PC-3 (cell line): ENCODE measurements around the gene C20orf141. TPM values are rescaled to one million over a fixed set of nuclear protein-coding genes. Genes with fewer than 3 reads are reported as not detected.

Experiments
- ATAC-seq: fragments of 200-7000 bp; cut with Tn5 transposase; 2 replicates; pipeline ENCODE4 v1.9.1; 2020; ENCODE audit warnings: mild to moderate bottlenecking, moderate library complexity
- BruUV-seq: library from RNA; stranded (reverse); fragments of 400-500 nt; replicated peaks from 2 replicates; lab custom pipeline; 2021; lab: Mats Ljungman, UMichigan
- CTCF ChIA-PET: fragments of 300-600 bp; sonication (Branson Sonifier 250); formaldehyde crosslinking; loops from one replicate; lab custom pipeline; 2022; ENCODE audit warnings: antibody characterized with exemption; lab: Charles Lee
- POLR2A ChIA-PET: fragments of 300-600 bp; sonication (Branson Sonifier 250); formaldehyde crosslinking; loops from one replicate; lab custom pipeline; 2022; ENCODE audit warnings: antibody characterized with exemption; ENCODE audit not compliant: unreplicated experiment; lab: Charles Lee
- DNase-seq: peaks from one replicate; pipeline ENCODE4 v3.0.0-alpha.2; 2015
- H2AFZ ChIP-seq: fragments of 300-600 bp; sonication (generic); 2 replicates; pipeline ENCODE4 v1.6.0; 2016; ENCODE audit warnings: antibody characterized with exemption, low read length
- H3F3A ChIP-seq: fragments of 300-600 bp; sonication (generic); one replicate; pipeline ENCODE4 v1.6.0; 2017; ENCODE audit warnings: antibody characterized with exemption, low read length, control low read depth, mild to moderate bottlenecking; ENCODE audit not compliant: unreplicated experiment
- H3K27ac ChIP-seq: fragments of 300-600 bp; sonication (generic); 2 replicates; pipeline ENCODE4 v1.5.1; 2016; ENCODE audit warnings: mild to moderate bottlenecking, low read length
- H3K27me3 ChIP-seq: fragments of 300-600 bp; sonication (generic); 2 replicates; pipeline ENCODE4 v1.6.1; 2016; ENCODE audit warnings: low read length, mixed read lengths
- H3K36me3 ChIP-seq: fragments of 300-600 bp; sonication (generic); 2 replicates; pipeline ENCODE4 v1.6.1; 2016; ENCODE audit warnings: low read depth, mixed run types, low read length, mixed read lengths
- H3K4me1 ChIP-seq: fragments of 300-600 bp; sonication (generic); 2 replicates; pipeline ENCODE4 v1.5.1; 2016; ENCODE audit warnings: low read length; ENCODE audit not compliant: insufficient read depth
- H3K4me2 ChIP-seq: fragments of 300-600 bp; sonication (generic); 2 replicates; pipeline ENCODE4 v1.6.0; 2016; ENCODE audit warnings: low read length
- H3K4me3 ChIP-seq: fragments of 300-600 bp; sonication (generic); 2 replicates; pipeline ENCODE4 v1.5.1; 2016; ENCODE audit warnings: mild to moderate bottlenecking, low read length, mixed read lengths
- H3K79me2 ChIP-seq: fragments of 300-600 bp; sonication (generic); 2 replicates; pipeline ENCODE4 v1.6.1; 2017; ENCODE audit warnings: low read length, mixed read lengths
- H3K9ac ChIP-seq: fragments of 300-600 bp; sonication (generic); 2 replicates; pipeline ENCODE4 v1.6.0; 2016; ENCODE audit warnings: mild to moderate bottlenecking, low read length
- H3K9me2 ChIP-seq: fragments of 300-600 bp; sonication (generic); replicated peaks from 2 replicates; pipeline ENCODE4 v1.6.1; 2016; ENCODE audit warnings: mixed run types, low read length, mixed read lengths
- H3K9me3 ChIP-seq: fragments of 300-600 bp; sonication (generic); 2 replicates; pipeline ENCODE4 v1.6.1; 2016; ENCODE audit warnings: low read length, mixed read lengths
- H4K20me1 ChIP-seq: fragments of 300-600 bp; sonication (generic); 2 replicates; pipeline ENCODE4 v1.6.1; 2016; ENCODE audit warnings: low read length, mixed read lengths
- EZH2 ChIP-seq: fragments of 300-600 bp; sonication (generic); IDR thresholded peaks from one replicate; pipeline ENCODE4 v1.6.1; 2017; ENCODE audit warnings: antibody characterized with exemption, mild to moderate bottlenecking, low read length; ENCODE audit not compliant: unreplicated experiment
- EZH2phosphoT487 ChIP-seq: fragments of 300-600 bp; sonication (generic); IDR thresholded peaks from 2 replicates; pipeline ENCODE4 v1.6.1; 2018; ENCODE audit warnings: mild to moderate bottlenecking, antibody characterized with exemption, low read length, borderline replicate concordance
- intact Hi-C: fragments of 100-400 bp; cut with micrococcal nuclease; formaldehyde crosslinking; loops from 2 replicates; pipeline ENCODE4 v1.9.0; 2023
- total RNA-seq: library from RNA; depleted of rRNA; stranded (reverse); fragments of >200 nt; gene quantifications from 2 replicates; pipeline ENCODE4 v1.2.3, GENCODE V29; 2014
- TF ChIP-seq, protein P1 (sequence below): fragments of 300-600 bp; sonication (generic); conservative IDR thresholded peaks from 2 replicates; pipeline ENCODE4 v1.5.1; 2017; ENCODE audit warnings: antibody characterized with exemption, low read depth, mild to moderate bottlenecking, low read length

C20orf141 gene
- total RNA-seq, 1 experiment from 2014 or later: not detected

DNA sequence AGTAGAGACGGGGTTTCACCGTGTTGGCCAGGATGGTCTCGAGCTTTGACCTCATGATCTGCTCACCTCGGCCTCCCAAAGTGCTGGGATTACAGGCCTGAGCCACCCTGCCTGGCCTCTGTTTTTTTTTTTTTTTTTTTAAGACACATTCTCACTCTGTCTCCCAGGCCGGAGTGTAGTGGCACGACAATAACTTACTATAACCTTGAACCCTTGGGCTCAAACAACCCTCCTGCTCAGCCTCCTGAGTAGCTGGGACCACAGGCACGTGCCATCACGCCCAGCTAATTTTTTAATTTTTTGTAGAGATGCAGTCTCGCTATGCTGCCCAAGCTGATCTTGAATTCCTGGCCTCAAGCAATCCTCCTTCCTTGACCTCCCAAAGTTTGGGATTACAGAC, 41.0 kb upstream of the C20orf141 start:
- Histone ChIP-seq H3F3A (no peaks in the 10 kb centered on the region), H3K4me1 (peaks cover 7% of the 10 kb centered on the region; the same call in 1 of the 2 replicates), H3K4me2 (no peak overlapping the region), H3K4me3 (no peak overlapping the region), H2AFZ (no peak overlapping the region), H3K27me3 (no peaks in the 10 kb centered on the region), H4K20me1 (no peaks in the 10 kb centered on the region), H3K9me2 (no peaks in the 10 kb centered on the region), H3K9me3 (no peaks in the 10 kb centered on the region), H3K79me2 (no peaks in the 10 kb centered on the region), H3K36me3 (no peaks in the 10 kb centered on the region), H3K9ac (no peak overlapping the region), H3K27ac (no peak overlapping the region)
- TF ChIP-seq EZH2phosphoT487: no peak
- TF ChIP-seq, protein P1, sequence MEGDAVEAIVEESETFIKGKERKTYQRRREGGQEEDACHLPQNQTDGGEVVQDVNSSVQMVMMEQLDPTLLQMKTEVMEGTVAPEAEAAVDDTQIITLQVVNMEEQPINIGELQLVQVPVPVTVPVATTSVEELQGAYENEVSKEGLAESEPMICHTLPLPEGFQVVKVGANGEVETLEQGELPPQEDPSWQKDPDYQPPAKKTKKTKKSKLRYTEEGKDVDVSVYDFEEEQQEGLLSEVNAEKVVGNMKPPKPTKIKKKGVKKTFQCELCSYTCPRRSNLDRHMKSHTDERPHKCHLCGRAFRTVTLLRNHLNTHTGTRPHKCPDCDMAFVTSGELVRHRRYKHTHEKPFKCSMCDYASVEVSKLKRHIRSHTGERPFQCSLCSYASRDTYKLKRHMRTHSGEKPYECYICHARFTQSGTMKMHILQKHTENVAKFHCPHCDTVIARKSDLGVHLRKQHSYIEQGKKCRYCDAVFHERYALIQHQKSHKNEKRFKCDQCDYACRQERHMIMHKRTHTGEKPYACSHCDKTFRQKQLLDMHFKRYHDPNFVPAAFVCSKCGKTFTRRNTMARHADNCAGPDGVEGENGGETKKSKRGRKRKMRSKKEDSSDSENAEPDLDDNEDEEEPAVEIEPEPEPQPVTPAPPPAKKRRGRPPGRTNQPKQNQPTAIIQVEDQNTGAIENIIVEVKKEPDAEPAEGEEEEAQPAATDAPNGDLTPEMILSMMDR: no peak
- TF ChIP-seq EZH2: no peak
- intact Hi-C loops: no loop called here
- ATAC-seq (no peak), DNase-seq (no peak)
- POLR2A ChIA-PET: no interaction called here
- CTCF ChIA-PET: interaction anchor here (0.6 kb wide), 1 partner anchor 40 kb away, joined by 4 read pairs; no protein-coding TSS in a partner anchor
- BruUV-seq: no TSS peak

DNA sequence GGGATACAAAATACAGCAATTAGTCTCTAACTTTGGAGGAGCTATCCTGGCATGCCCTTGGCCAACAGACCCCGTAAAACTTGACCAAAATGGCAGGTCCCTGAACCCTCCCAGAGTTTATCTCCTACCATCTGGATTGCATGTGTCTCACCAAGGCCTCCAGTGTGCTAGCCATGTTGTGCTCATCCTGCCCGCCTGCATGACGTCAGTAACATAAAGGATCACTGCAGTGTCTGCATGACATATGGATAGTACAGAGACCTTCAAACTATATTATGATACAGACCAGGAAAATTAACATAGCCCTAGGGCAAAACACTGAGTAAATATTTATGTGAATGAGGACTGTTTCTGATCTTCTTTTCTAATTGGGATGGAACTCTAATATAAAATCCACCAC, 39.6 kb upstream of the C20orf141 start:
- Histone ChIP-seq H3K36me3 (no peaks in the 10 kb centered on the region), H3F3A (no peaks in the 10 kb centered on the region), H3K27ac (no peak overlapping the region), H3K9me2 (no peaks in the 10 kb centered on the region), H3K4me3 (no peak overlapping the region), H3K9me3 (no peaks in the 10 kb centered on the region), H3K79me2 (no peaks in the 10 kb centered on the region), H3K9ac (no peak overlapping the region), H3K4me1 (peaks cover 5% of the 10 kb centered on the region; the same call in 1 of the 2 replicates), H3K27me3 (peaks cover 3% of the 10 kb centered on the region; the same call in 1 of the 2 replicates), H4K20me1 (no peaks in the 10 kb centered on the region), H3K4me2 (no peak overlapping the region), H2AFZ (no peak overlapping the region)
- BruUV-seq: no TSS peak
- ATAC-seq (no peak), DNase-seq (no peak)
- TF ChIP-seq, protein P1: no peak
- ChIA-PET CTCF (no interaction called here), POLR2A (no interaction called here)
- intact Hi-C loops: no loop called here

DNA sequence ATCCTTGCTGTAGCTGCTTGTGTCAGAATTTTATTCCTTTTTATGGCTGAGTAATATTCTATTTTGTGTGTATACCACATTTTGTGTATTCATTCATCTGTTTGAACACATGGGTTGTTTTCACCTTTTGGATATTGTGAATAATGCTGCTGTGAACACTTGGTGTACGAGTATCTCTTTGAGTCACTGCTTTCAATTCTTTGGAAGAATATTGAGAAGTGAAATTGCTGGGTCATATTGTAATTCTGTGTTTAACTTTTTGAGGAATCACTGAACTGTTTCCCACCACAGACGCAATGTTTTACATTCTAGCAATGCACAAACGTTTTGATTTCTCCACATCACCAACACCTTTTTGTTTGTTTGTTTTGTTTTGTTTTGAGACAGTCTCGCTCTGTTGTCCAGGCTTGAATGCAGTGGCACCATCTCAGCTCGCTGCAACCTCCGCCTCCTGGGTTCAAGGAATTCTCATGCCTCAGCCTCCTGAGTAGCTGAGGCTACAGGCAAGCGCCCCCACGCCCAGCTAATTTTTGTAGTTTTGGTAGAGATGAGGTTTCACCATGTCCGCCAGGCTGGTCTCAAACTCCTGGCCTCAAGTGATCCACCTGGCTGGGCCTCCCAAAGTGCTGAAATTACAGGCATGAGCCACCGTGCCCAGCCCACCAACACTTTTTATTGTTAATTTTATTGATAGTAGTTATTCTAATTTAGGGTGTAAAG, 36.0 kb upstream of the C20orf141 start:
- Histone ChIP-seq H3K4me3 (no peak overlapping the region), H4K20me1 (no peaks in the 10 kb centered on the region), H3K9me2 (no peaks in the 10 kb centered on the region), H3K9me3 (no peaks in the 10 kb centered on the region), H2AFZ (no peak overlapping the region), H3K4me2 (no peak overlapping the region), H3K4me1 (no peaks in the 10 kb centered on the region), H3F3A (no peaks in the 10 kb centered on the region), H3K27ac (no peak overlapping the region), H3K27me3 (peaks cover 6% of the 10 kb centered on the region; the same call in 1 of the 2 replicates), H3K9ac (no peak overlapping the region), H3K79me2 (no peaks in the 10 kb centered on the region), H3K36me3 (no peaks in the 10 kb centered on the region)
- ATAC-seq (no peak), DNase-seq (no peak)
- intact Hi-C loops: no loop called here
- TF ChIP-seq EZH2: no peak
- TF ChIP-seq, protein P1: no peak
- TF ChIP-seq EZH2phosphoT487: no peak
- no TSS peak for BruUV-seq
- CTCF ChIA-PET: no interaction called here
- POLR2A ChIA-PET: no interaction called here
